Large intestine (tissue), 3 donors: ENCODE measurements around the gene CLHC1. TPM values are rescaled to one million over a fixed set of nuclear protein-coding genes. Genes with fewer than 3 reads are reported as not detected.
A peak's percentile ranks its signal among the peaks of the same experiment; 100 is the strongest.
"Not testable (repeated sequence)": the region's sequence is repeated elsewhere in the genome, so short reads cannot be mapped to it uniquely, and the experiment has no call there.

Source experiments
- DNase-seq, 2 donors: peaks; one replicate each; pipeline versions ENCODE4 v3.0.0 to v3.0.0-alpha.2; 2013
- H3K27ac ChIP-seq: one replicate; pipeline ENCODE4 v1.5.1; 2013; ENCODE audit warnings: low read length
- H3K27me3 ChIP-seq: 2 replicates; pipeline ENCODE4 v1.6.1; 2013; ENCODE audit warnings: low read length; ENCODE audit not compliant: control insufficient read depth, insufficient read depth
- H3K36me3 ChIP-seq: 2 replicates; pipeline ENCODE4 v1.6.1; 2013; ENCODE audit warnings: low read length; ENCODE audit not compliant: control insufficient read depth, insufficient read depth
- H3K4me1 ChIP-seq: one replicate; pipeline ENCODE4 v1.6.1; 2013; ENCODE audit warnings: low read length; ENCODE audit not compliant: control insufficient read depth, insufficient read depth
- H3K4me3 ChIP-seq: one replicate; pipeline ENCODE4 v1.5.1; 2013; ENCODE audit warnings: low read length
- H3K9me3 ChIP-seq: one replicate; pipeline ENCODE4 v1.6.1; 2013; ENCODE audit warnings: mild to moderate bottlenecking, low read depth, low read length, moderate library complexity; ENCODE audit not compliant: control insufficient read depth
- WGBS: methylation state at CpG from one replicate; pipeline ENCODE4 v1.1.5; 2013; ENCODE audit warnings: low lambda C conversion rate; ENCODE audit not compliant: insufficient coverage; 5-methylcytosine and 5-hydroxymethylcytosine counted together
- polyA plus RNA-seq: library from polyadenylated mRNA; unstranded; fragments of 120-200 nt; gene quantifications from one replicate; pipeline ENCODE4 v1.2.1, GENCODE V29; 2013

The CLHC1 gene
- polyA plus RNA-seq, 1 donor: 17.9 TPM

DNA sequence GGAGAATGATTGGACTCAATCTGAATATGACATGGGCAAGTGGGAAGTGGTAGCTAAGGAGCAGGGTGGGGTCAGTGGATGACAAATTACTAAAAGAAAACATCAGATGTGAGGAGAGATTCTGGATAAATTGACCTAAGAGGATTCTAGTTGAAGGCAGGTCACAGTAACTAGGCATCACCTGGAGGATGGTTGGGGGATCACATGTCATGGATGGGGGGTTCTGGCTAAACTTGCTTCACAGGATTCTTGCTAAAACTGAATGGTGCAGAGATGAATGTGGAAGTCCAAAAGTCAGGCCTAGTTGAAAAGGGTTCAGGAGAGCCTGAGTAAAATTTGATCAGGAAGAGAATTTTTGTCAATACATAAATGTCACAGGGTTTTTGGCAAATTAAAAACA lies 18.3 kb downstream of the CLHC1 start:
- Histone ChIP-seq H3K36me3 (no peaks in the 10 kb centered on the region), H3K9me3 (no peaks in the 10 kb centered on the region), H3K4me1 (no peaks in the 10 kb centered on the region), H3K27ac (no peak overlapping the region), H3K4me3 (no peak overlapping the region), H3K27me3 (no peaks in the 10 kb centered on the region)
- no peak for DNase-seq

DNA sequence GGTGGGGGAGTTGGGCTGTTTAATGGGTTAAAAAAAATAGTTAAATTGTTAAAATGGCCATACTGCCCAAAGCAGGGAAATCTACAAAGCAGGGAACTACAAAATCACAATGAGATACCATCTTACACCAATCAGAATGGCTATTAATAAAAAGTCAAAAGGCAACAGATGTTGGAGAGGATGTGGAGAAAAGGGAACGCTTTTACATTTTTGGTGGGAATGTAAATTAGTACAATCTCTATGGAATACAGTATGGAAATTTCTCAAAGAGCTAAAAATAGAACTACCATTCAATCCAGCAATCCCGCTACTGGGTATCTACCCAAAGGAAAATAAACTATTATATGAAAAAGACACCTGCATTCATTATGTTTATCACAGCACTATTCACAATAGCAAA lies 27.1 kb downstream of the CLHC1 start:
- Histone ChIP-seq H3K4me1 (no peaks in the 10 kb centered on the region), H3K9me3 (peaks cover 6% of the 10 kb centered on the region), H3K4me3 (no peak overlapping the region), H3K27ac (no peak overlapping the region), H3K36me3 (no peaks in the 10 kb centered on the region), H3K27me3 (no peaks in the 10 kb centered on the region)
- WGBS: no CpG with 5 or more reads among the region's 2 CpGs
- DNase-seq: no peak

GRCh38 chr2:55204536-55204935 lies 27.6 kb downstream of the CLHC1 start:
- Histone ChIP-seq H3K9me3 (peaks cover 9% of the 10 kb centered on the region), H3K27ac (no peak overlapping the region), H3K4me1 (no peaks in the 10 kb centered on the region), H3K4me3 (no peak overlapping the region), H3K27me3 (no peaks in the 10 kb centered on the region), H3K36me3 (no peaks in the 10 kb centered on the region)
- 100% methylated on average over 2 of the region's 3 CpGs for WGBS
- DNase-seq: no peak

GRCh38 chr2:55200416-55200815 lies 31.7 kb downstream of the CLHC1 start:
- H3K27ac ChIP-seq: no peak overlapping the region
- no peak overlapping the region for H3K4me3 ChIP-seq
- H3K4me1 ChIP-seq: no peaks in the 10 kb centered on the region
- DNase-seq: no peak
- H3K9me3 ChIP-seq: peaks cover 9% of the 10 kb centered on the region
- no CpG with 5 or more reads among the region's 1 CpG for WGBS
- peaks cover 5% of the 10 kb centered on the region for H3K36me3 ChIP-seq
- H3K27me3 ChIP-seq: no peaks in the 10 kb centered on the region

DNA sequence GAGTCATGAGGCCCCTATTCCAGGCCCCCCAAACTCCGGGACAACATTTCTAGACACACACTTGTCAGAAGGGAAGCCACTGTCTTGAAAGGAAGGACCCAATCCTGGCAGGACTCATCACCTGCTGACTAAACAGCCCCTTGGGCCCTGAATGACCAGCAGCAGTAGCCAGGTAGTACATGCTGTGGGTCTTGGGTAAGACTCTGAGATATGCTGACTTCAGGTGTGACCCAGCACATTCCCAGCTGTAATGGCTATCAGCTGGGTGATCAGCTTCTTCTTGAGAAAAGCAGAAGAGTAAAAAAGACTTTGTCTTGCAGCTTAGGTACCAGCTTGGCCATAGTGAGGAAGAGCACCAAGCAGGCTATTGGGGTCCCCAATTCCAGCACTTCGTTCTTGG lies 35.6 kb downstream of the CLHC1 start:
- Histone ChIP-seq H3K4me3 (no peak overlapping the region), H3K27me3 (no peaks in the 10 kb centered on the region), H3K36me3 (peaks cover 5% of the 10 kb centered on the region), H3K9me3 (peaks cover 4% of the 10 kb centered on the region), H3K27ac (no peak overlapping the region), H3K4me1 (no peaks in the 10 kb centered on the region)
- no peak for DNase-seq
- no CpG with 5 or more reads among the region's 2 CpGs for WGBS

- DNase-seq, H3K27me3 ChIP-seq, H3K4me1 ChIP-seq, H3K36me3 ChIP-seq, H3K9me3 ChIP-seq, H3K4me3 ChIP-seq, H3K27ac ChIP-seq: not testable (repeated sequence)
- WGBS: no CpG with 5 or more reads among the region's 2 CpGs
These were observed 40.2 kb downstream of the CLHC1 start for GRCh38 chr2:55191888-55192287.

DNA sequence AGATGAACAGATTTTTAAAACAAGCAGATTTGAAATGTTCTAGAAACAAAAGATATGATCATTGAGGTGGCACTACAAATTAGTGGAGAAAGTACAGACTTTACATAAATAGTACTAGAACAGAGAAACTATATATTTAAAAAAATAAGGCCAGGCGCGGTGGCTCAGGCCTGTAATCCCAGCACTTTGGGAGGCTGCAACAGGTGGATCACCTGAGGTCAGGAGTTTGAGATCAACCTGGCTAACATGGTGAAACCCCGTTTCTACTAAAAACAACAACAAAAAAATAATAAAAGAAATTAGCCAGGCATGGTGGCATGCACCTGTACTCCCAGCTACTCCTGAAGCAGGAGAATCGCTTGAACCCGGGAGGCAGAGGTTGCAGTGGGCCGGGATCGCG lies 45.3 kb downstream of the CLHC1 start:
- not testable (repeated sequence) for H3K36me3 ChIP-seq, H3K27me3 ChIP-seq, DNase-seq, H3K4me3 ChIP-seq, H3K4me1 ChIP-seq, H3K27ac ChIP-seq, H3K9me3 ChIP-seq
- 74% methylated on average over 5 of the region's 8 CpGs for WGBS

DNA sequence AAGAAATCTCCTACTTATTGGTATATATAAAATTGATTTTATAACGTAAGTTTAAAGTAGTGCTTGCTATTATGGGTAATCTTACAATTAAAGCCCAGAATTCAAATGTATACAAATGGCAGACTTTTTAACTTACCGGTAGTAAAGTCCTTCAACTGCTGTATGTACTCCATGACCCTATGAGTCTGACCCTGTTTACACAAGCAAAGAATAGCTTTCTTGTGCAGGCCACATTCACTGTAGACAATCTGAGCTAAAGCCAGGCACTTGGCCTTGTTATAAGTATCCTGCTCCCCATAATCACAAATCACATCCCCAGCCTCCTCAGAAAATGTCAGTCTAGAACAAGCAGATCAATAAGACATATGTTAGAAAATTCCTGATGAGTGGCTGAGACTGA lies 51.7 kb downstream of the CLHC1 start:
- no peak overlapping the region for H3K27ac ChIP-seq
- no peak for DNase-seq
- H3K36me3 ChIP-seq: no peaks in the 10 kb centered on the region
- H3K4me1 ChIP-seq: no peaks in the 10 kb centered on the region
- 100% methylated on average over 1 of the region's 2 CpGs for WGBS
- H3K4me3 ChIP-seq: no peak overlapping the region
- no peaks in the 10 kb centered on the region for H3K27me3 ChIP-seq
- H3K9me3 ChIP-seq: no peaks in the 10 kb centered on the region

DNA sequence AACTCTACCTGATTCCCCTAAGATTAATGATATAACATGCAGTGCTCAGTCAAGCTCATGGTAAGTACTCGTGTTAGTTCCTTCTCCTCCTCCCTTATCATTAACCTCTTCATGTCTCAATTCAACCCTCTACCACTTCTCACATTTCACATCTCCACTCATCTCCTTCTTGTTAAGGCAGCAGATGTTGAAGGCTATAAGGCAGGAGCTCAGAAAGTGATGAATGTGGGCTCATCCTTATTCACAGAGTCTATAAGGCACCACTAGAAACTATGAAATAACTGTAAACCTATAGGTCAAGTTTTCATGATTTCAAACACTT lies 56.0 kb downstream of the CLHC1 start:
- no peaks in the 10 kb centered on the region for H3K36me3 ChIP-seq
- DNase-seq: no peak
- H3K4me3 ChIP-seq: no peak overlapping the region
- H3K27me3 ChIP-seq: no peaks in the 10 kb centered on the region
- H3K9me3 ChIP-seq: no peaks in the 10 kb centered on the region
- WGBS: 29% methylated on average over 1 of the region's 1 CpG
- H3K27ac ChIP-seq: no peak overlapping the region
- H3K4me1 ChIP-seq: no peaks in the 10 kb centered on the region

- H3K36me3 ChIP-seq: no peaks in the 10 kb centered on the region
- H3K9me3 ChIP-seq: no peaks in the 10 kb centered on the region
- no peaks in the 10 kb centered on the region for H3K4me1 ChIP-seq
- peak in 1 of 2 donors; percentile 36 for DNase-seq
- no peaks in the 10 kb centered on the region for H3K27me3 ChIP-seq
- WGBS: 40% methylated on average over 2 of the region's 5 CpGs
- H3K27ac ChIP-seq: no peak overlapping the region
- H3K4me3 ChIP-seq: no peak overlapping the region
These were observed 56.6 kb downstream of the CLHC1 start for GRCh38 chr2:55175254-55176093.

DNA sequence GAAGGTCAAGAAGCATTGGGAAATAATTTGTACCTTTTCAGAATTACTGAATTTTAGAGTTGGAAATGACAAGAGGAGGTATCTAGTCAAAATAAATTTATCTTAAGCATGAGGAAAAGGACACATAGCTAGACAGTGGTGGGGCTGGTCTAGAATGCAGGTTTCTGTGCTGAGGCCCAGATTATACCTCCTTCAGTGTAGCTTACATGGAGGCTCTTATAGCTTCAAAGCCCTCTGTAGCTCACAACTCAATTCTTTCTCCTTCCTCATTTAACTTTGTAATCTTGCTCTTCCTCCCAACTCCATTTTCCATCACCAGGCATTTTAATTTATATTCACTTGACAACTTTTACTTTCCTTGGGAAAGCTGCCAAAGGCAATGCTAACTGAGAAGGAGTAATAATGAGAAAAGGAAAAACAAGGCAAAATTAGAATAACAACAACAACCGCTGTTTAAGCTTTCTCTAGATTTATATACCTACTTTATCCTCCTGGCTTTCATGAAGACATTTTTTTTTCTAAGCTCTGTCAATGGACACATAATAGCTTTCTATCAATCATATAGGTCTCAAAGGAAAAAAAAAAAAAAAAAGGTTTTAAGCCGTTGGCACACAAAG lies 58.5 kb downstream of the CLHC1 start:
- H3K36me3 ChIP-seq: no peaks in the 10 kb centered on the region
- no peak overlapping the region for H3K4me3 ChIP-seq
- WGBS: 100% methylated on average over 1 of the region's 2 CpGs

More for the DNA sequence above, 58.5 kb downstream of the CLHC1 start:
- no peaks in the 10 kb centered on the region for H3K27me3 ChIP-seq
- DNase-seq: no peak
- H3K9me3 ChIP-seq: no peaks in the 10 kb centered on the region
- no peak overlapping the region for H3K27ac ChIP-seq
- no peaks in the 10 kb centered on the region for H3K4me1 ChIP-seq
